HepG2 (cell line): ENCODE measurements around the gene TSSK3. TPM values are rescaled to one million over a fixed set of nuclear protein-coding genes. Genes with fewer than 3 reads are reported as not detected.

Experiments used
- ARNTL ChIP-seq: sonication (generic); formaldehyde crosslinking; IDR thresholded peaks from 2 replicates; pipeline ENCODE4 v1.4.0; 2020; ENCODE audit warnings: mild to moderate bottlenecking, missing genetic modification reagents
- BHLHE40 ChIP-seq: IDR thresholded peaks from 2 replicates; pipeline ENCODE4 v1.6.1; 2011; ENCODE audit warnings: low read length, improper control_type of control experiment
- KDM5B ChIP-seq: sonication (generic); formaldehyde crosslinking; IDR thresholded peaks from 2 replicates; pipeline ENCODE4 v1.4.0; 2020; ENCODE audit warnings: missing genetic modification reagents, mild to moderate bottlenecking, borderline replicate concordance
- PITX1 ChIP-seq: sonication (generic); formaldehyde crosslinking; IDR thresholded peaks from 2 replicates; pipeline ENCODE4 v1.5.1; 2020; ENCODE audit warnings: mild to moderate bottlenecking, missing genetic modification reagents
- RBM22 ChIP-seq: fragments of 200-400 bp; formaldehyde crosslinking; optimal IDR thresholded peaks from 2 replicates; pipeline ENCODE3; 2017; ENCODE audit warnings: mild to moderate bottlenecking, low read length, moderate library complexity
- ZBTB42 ChIP-seq: sonication (generic); formaldehyde crosslinking; IDR thresholded peaks from 2 replicates; pipeline ENCODE4 v1.5.0; 2020; ENCODE audit warnings: mild to moderate bottlenecking, missing genetic modification reagents
- ZNF143 ChIP-seq: sonication (generic); formaldehyde crosslinking; IDR thresholded peaks from 2 replicates; pipeline ENCODE4 v1.4.0; 2020; ENCODE audit warnings: missing genetic modification reagents
- ZNF24 ChIP-seq: fragments of 450-650 bp; IDR thresholded peaks from 2 replicates; pipeline ENCODE4 v1.6.1; 2017; ENCODE audit warnings: antibody characterized with exemption, mild to moderate bottlenecking
- ZNF605 ChIP-seq: sonication (generic); formaldehyde crosslinking; IDR thresholded peaks from 2 replicates; pipeline ENCODE4 v1.8.0; 2022; ENCODE audit warnings: mild to moderate bottlenecking, missing genetic modification reagents
- ZNF615 ChIP-seq: sonication (generic); formaldehyde crosslinking; IDR thresholded peaks from 2 replicates; pipeline ENCODE4 v1.5.0; 2020; ENCODE audit warnings: mild to moderate bottlenecking, missing genetic modification reagents, borderline replicate concordance
- ZNF687 ChIP-seq: sonication (generic); formaldehyde crosslinking; IDR thresholded peaks from 2 replicates; pipeline ENCODE4 v1.5.1; 2020; ENCODE audit warnings: mild to moderate bottlenecking, missing genetic modification reagents, moderate library complexity
- ZNF773 ChIP-seq: sonication (generic); formaldehyde crosslinking; IDR thresholded peaks from 2 replicates; pipeline ENCODE4 v1.4.0; 2020; ENCODE audit warnings: missing genetic modification reagents, borderline replicate concordance
- polyA plus RNA-seq, 8 experiments: library from polyadenylated mRNA; depleted of rRNA in 3 of 8; stranded (reverse) in 7 of 8; unstranded in 1 of 8; fragments of >200 nt; fragmentation: Illumina TruSeq in 4 of 8; extraction: Trizol in 4 of 8; gene quantifications; 2 replicates each; pipeline versions ENCODE4 v1.2.1 to v1.2.3, GENCODE V29; 2011 to 2016; ENCODE audit warnings: low read depth in 4 of 8, missing spikeins in 1 of 8, mixed read lengths in 1 of 8; ENCODE audit not compliant: insufficient read depth in 1 of 8
- total RNA-seq, 5 experiments: library from RNA; depleted of rRNA; stranded (reverse); fragments of >200 nt; fragmentation: Illumina TruSeq; extraction: Trizol; gene quantifications; 2 replicates each; pipeline ENCODE4 v1.2.3, GENCODE V29; 2016; ENCODE audit warnings: low read depth in 1 of 5
- TF ChIP-seq, protein P1 (sequence below): sonication (generic); formaldehyde crosslinking; IDR thresholded peaks from 2 replicates; pipeline ENCODE4 v1.4.0; 2020; ENCODE audit warnings: mild to moderate bottlenecking, missing genetic modification reagents

TSSK3 gene
- total and polyA plus RNA-seq, 2 of the 13 experiments (the other 11 are each of a cell fraction or from before 2014, with no cell fraction given): 1.0 to 1.1 TPM

DNA sequence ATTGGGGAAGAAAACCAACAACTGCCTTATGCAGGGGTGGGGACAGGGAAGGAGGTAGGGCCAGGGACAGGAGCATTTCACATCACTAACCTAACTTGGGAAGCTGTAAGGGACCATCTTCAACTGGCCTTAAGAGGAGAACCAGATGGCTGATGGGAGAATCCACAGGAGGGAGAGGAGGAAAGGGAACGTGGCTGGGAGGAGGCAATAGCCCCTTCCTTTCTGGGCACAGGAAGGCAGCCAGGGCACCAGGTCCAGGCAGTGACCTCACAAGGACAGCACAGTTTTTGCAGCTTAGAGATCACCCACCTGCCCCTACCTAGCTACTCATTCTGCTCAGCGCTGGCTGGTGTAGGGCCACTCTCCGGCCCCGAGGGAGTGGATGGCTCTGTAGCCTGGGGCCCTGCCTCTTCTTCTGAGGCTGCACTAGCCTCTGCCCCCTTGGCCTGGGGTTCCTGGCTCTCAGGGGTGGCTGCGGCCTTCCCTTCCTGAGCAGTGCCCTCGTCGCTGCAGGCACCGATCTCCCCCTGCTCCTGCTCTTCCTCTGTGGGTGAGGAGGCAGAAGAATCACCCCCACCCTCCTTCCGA, 28.0 kb upstream of the TSSK3 start (continued):
- TF ChIP-seq ZNF605 (peak; percentile 25; the same call in 1 of the 2 replicates), ZNF773 (CRISPR knock-in tag) (no peak), PITX1 (no peak), ARNTL (CRISPR knock-in tag) (0 out of 2 replicates have a peak, but pooled peaks have one; percentile 23), ZNF143 (CRISPR knock-in tag) (peak; percentile 68), ZNF24 (no peak), ZBTB42 (CRISPR knock-in tag) (0 out of 2 replicates have a peak, but pooled peaks have one; percentile 27), BHLHE40 (no peak), ZNF687 (CRISPR knock-in tag) (peak; percentile 66; the same call in 1 of the 2 replicates), ZNF615 (0 out of 2 replicates have a peak, but pooled peaks have one; percentile 33), KDM5B (0 out of 2 replicates have a peak, but pooled peaks have one; percentile 28), RBM22 (peak; percentile 81)
- TF ChIP-seq, protein P1, sequence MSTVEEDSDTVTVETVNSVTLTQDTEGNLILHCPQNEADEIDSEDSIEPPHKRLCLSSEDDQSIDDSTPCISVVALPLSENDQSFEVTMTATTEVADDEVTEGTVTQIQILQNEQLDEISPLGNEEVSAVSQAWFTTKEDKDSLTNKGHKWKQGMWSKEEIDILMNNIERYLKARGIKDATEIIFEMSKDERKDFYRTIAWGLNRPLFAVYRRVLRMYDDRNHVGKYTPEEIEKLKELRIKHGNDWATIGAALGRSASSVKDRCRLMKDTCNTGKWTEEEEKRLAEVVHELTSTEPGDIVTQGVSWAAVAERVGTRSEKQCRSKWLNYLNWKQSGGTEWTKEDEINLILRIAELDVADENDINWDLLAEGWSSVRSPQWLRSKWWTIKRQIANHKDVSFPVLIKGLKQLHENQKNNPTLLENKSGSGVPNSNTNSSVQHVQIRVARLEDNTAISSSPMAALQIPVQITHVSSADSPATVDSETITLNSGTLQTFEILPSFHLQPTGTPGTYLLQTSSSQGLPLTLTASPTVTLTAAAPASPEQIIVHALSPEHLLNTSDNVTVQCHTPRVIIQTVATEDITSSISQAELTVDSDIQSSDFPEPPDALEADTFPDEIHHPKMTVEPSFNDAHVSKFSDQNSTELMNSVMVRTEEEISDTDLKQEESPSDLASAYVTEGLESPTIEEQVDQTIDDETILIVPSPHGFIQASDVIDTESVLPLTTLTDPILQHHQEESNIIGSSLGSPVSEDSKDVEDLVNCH: no peak
- TF ChIP-seq, all 625 proteins: peak for 16
